ENCODE measurements around the gene MYL11. TPM values are rescaled to one million over a fixed set of nuclear protein-coding genes. Genes with fewer than 3 reads are reported as not detected.

MYL11 gene
- total RNA-seq, 1 donor from 2014 or later, result not detected

- no peaks in the 10 kb centered on the region for H3K27me3 ChIP-seq (ENCODE audit: low read depth)
- ATAC-seq (no peak), DNase-seq (no peak)
- intact Hi-C loops (cut with DNase I), result no loop called here
- peak overlapping the region; percentile 81 for H3K27ac ChIP-seq
- no peaks in the 10 kb centered on the region for H3K9me3 ChIP-seq
- H3K36me3 ChIP-seq, result peaks cover 23% of the 10 kb centered on the region
- TF ChIP-seq CTCF (IDR thresholded peaks at IDR 0.05), result no peak
- peak overlapping the region; percentile 91 for H3K4me3 ChIP-seq
- peaks cover 36% of the 10 kb centered on the region for H3K4me1 ChIP-seq
These were observed 5.9 kb upstream of the MYL11 start for GRCh38 chr16:30368792-30369090.

- peak overlapping the region; percentile 91 for H3K4me3 ChIP-seq
- DNase-seq, result no peak
- peaks cover 36% of the 10 kb centered on the region for H3K4me1 ChIP-seq
- no peaks in the 10 kb centered on the region for H3K9me3 ChIP-seq
- no peaks in the 10 kb centered on the region for H3K27me3 ChIP-seq (ENCODE audit: low read depth)
- peaks cover 17% of the 10 kb centered on the region for H3K36me3 ChIP-seq
- peak overlapping the region; percentile 81 for H3K27ac ChIP-seq
- intact Hi-C loops (cut with DNase I), result no loop called here
- ATAC-seq, result no peak
- no peak for TF ChIP-seq CTCF (IDR thresholded peaks at IDR 0.05)
These were observed 5.3 kb upstream of the MYL11 start for GRCh38 chr16:30369091-30369937.

- intact Hi-C loops (cut with DNase I), result no loop called here
These were observed 4.6 kb upstream of the MYL11 start for GRCh38 chr16:30369938-30370455.

GRCh38 chr16:30370456-30371247, 4.0 kb upstream of the MYL11 start, which contains the start of gene TBC1D10B:
Gene TBC1D10B, minus strand, starts transcription at chr16:30370494. Its CDS starts 311 bp downstream, at chr16:30370183.
- Histone ChIP-seq H3K4me1 (peaks cover 36% of the 10 kb centered on the region), H3K4me3 (peak within 1 kb of the TSS; percentile 91)
- TF ChIP-seq CTCF (IDR thresholded peaks at IDR 0.05), result peak; percentile 32

More at GRCh38 chr16:30369938-30370455, 4.6 kb upstream of the MYL11 start:
- no peak for TF ChIP-seq CTCF (IDR thresholded peaks at IDR 0.05)
- Histone ChIP-seq H3K4me3 (peak overlapping the region; percentile 91), H3K36me3 (peaks cover 11% of the 10 kb centered on the region), H3K9me3 (no peaks in the 10 kb centered on the region), H3K27ac (peak overlapping the region; percentile 81), H3K4me1 (peaks cover 36% of the 10 kb centered on the region), H3K27me3 (ENCODE audit: low read depth) (no peaks in the 10 kb centered on the region)
- ATAC-seq (no peak), DNase-seq (no peak)

GRCh38 chr16:30371248-30371816, 3.3 kb upstream of the MYL11 start:
- peak overlapping the region; percentile 78 for H3K27ac ChIP-seq
- ATAC-seq, result no peak
- intact Hi-C loops (cut with DNase I), result no loop called here
- TF ChIP-seq CTCF (IDR thresholded peaks at IDR 0.05), result no peak
- H3K27me3 ChIP-seq (ENCODE audit: low read depth), result no peaks in the 10 kb centered on the region
- peak overlapping the region; percentile 52 for H3K4me3 ChIP-seq
- H3K4me1 ChIP-seq, result peaks cover 36% of the 10 kb centered on the region
- no peaks in the 10 kb centered on the region for H3K36me3 ChIP-seq
- DNase-seq, result no peak
- no peaks in the 10 kb centered on the region for H3K9me3 ChIP-seq

More at GRCh38 chr16:30370456-30371247, 4.0 kb upstream of the MYL11 start, which contains the start of gene TBC1D10B:
- DNase-seq (peak; percentile 96), ATAC-seq (peak; percentile 94 to 95)
- H3K27me3 ChIP-seq (ENCODE audit: low read depth), result no peaks in the 10 kb centered on the region
- H3K27ac ChIP-seq, result peak within 1 kb of the TSS; percentile 81
- no peaks in the 10 kb centered on the region for H3K9me3 ChIP-seq
- H3K36me3 ChIP-seq, result peaks cover 4% of the 10 kb centered on the region
- intact Hi-C loops (cut with DNase I), result no loop called here

Data from lower lobe of right lung (tissue), 2 donors.